H9 (cell line): Measurements from ENCODE around the gene IL1RAPL2. TPM values are rescaled to one million over a fixed set of nuclear protein-coding genes. Genes with fewer than 3 reads are reported as not detected.

Experiments
- DNase-seq: peaks from one replicate; pipeline ENCODE4 v3.0.0-alpha.2; 2017
- H2AFZ ChIP-seq: one replicate; pipeline ENCODE4 v1.6.1; 2013; ENCODE audit warnings: mild to moderate bottlenecking, low read length, control low read depth, moderate library complexity
- H2AK5ac ChIP-seq: 2 replicates; pipeline ENCODE4 v1.6.1; 2013; ENCODE audit warnings: low read length, control low read depth, mixed read lengths; ENCODE audit not compliant: insufficient read length
- H2BK120ac ChIP-seq: one replicate; pipeline ENCODE4 v1.6.1; 2013; ENCODE audit warnings: low read depth, mild to moderate bottlenecking, low read length, control low read depth, inconsistent platforms; ENCODE audit not compliant: poor library complexity, severe bottlenecking
- H2BK12ac ChIP-seq: 2 replicates; pipeline ENCODE4 v1.6.1; 2013; ENCODE audit warnings: low read length, control low read depth, mixed read lengths, low read depth; ENCODE audit not compliant: insufficient read length
- H2BK15ac ChIP-seq: 2 replicates; pipeline ENCODE4 v1.6.1; 2013; ENCODE audit warnings: low read depth, low read length, control low read depth
- H2BK20ac ChIP-seq: one replicate; pipeline ENCODE4 v1.6.1; 2013; ENCODE audit warnings: low read depth, mild to moderate bottlenecking, low read length, control low read depth, inconsistent platforms; ENCODE audit not compliant: poor library complexity, severe bottlenecking
- H2BK5ac ChIP-seq: 2 replicates; pipeline ENCODE4 v1.6.1; 2013; ENCODE audit warnings: low read length, control low read depth, mixed read lengths; ENCODE audit not compliant: insufficient read length
- H3K14ac ChIP-seq: 2 replicates; pipeline ENCODE4 v1.6.1; 2013; ENCODE audit warnings: low read length, control low read depth; ENCODE audit not compliant: insufficient read depth
- H3K18ac ChIP-seq: 2 replicates; pipeline ENCODE4 v1.6.1; 2013; ENCODE audit warnings: low read depth, mild to moderate bottlenecking, mixed read lengths, low read length, control low read depth; ENCODE audit not compliant: insufficient read length
- H3K23ac ChIP-seq: 2 replicates; pipeline ENCODE4 v1.6.1; 2013; ENCODE audit warnings: low read length, control low read depth, mixed read lengths, low read depth; ENCODE audit not compliant: insufficient read length
- H3K23me2 ChIP-seq: 2 replicates; pipeline ENCODE4 v1.6.1; 2013; ENCODE audit warnings: low read depth, mild to moderate bottlenecking, mixed read lengths, low read length, control low read depth; ENCODE audit not compliant: insufficient read length, poor library complexity, severe bottlenecking
- H3K27ac ChIP-seq: 2 replicates; pipeline ENCODE4 v1.5.1; 2013; ENCODE audit warnings: low read length, control low read depth, mixed read lengths, low read depth; ENCODE audit not compliant: insufficient read length
- H3K27me3 ChIP-seq: 2 replicates; pipeline ENCODE4 v1.6.1; 2013; ENCODE audit warnings: low read length, control low read depth, inconsistent platforms; ENCODE audit not compliant: insufficient read depth
- H3K4ac ChIP-seq: 2 replicates; pipeline ENCODE4 v1.6.1; 2013; ENCODE audit warnings: low read depth, mild to moderate bottlenecking, control low read depth, inconsistent platforms, low read length, moderate library complexity
- H3K4me1 ChIP-seq: 2 replicates; pipeline ENCODE4 v1.6.1; 2013; ENCODE audit warnings: low read length, control low read depth, inconsistent platforms; ENCODE audit not compliant: insufficient read depth
- H3K4me2 ChIP-seq: 2 replicates; pipeline ENCODE4 v1.6.1; 2013; ENCODE audit warnings: low read length, control low read depth, mixed read lengths; ENCODE audit not compliant: insufficient read length, insufficient read depth
- H3K56ac ChIP-seq: 2 replicates; pipeline ENCODE4 v1.6.1; 2013; ENCODE audit warnings: low read depth, mild to moderate bottlenecking, mixed read lengths, low read length, control low read depth; ENCODE audit not compliant: insufficient read length
- H3K79me1 ChIP-seq: 2 replicates; pipeline ENCODE4 v1.6.1; 2013; ENCODE audit warnings: low read depth, mild to moderate bottlenecking, moderate library complexity, low read length, control low read depth, inconsistent platforms; ENCODE audit not compliant: insufficient read depth, poor library complexity, severe bottlenecking
- H3K79me2 ChIP-seq: 2 replicates; pipeline ENCODE4 v1.6.1; 2013; ENCODE audit warnings: low read length, control low read depth, inconsistent platforms; ENCODE audit not compliant: insufficient read depth
- H3K9ac ChIP-seq: 2 replicates; pipeline ENCODE4 v1.6.1; 2013; ENCODE audit warnings: low read length, control low read depth, mixed read lengths; ENCODE audit not compliant: insufficient read length; ENCODE audit errors: extremely low read depth
- H3K9me3 ChIP-seq: one replicate; pipeline ENCODE4 v1.6.1; 2013; ENCODE audit warnings: low read depth, low read length, inconsistent platforms; ENCODE audit not compliant: control insufficient read depth
- H3T11ph ChIP-seq: one replicate; pipeline ENCODE4 v1.6.1; 2013; ENCODE audit warnings: mild to moderate bottlenecking, low read length, control low read depth, inconsistent platforms
- H4K20me1 ChIP-seq: one replicate; pipeline ENCODE4 v1.6.1; 2013; ENCODE audit not compliant: control insufficient read depth, insufficient read length, insufficient read depth
- H4K5ac ChIP-seq: 2 replicates; pipeline ENCODE4 v1.6.1; 2013; ENCODE audit warnings: low read depth, mild to moderate bottlenecking, mixed read lengths, low read length, control low read depth; ENCODE audit not compliant: insufficient read length
- H4K8ac ChIP-seq: replicated peaks from 2 replicates; pipeline ENCODE4 v1.6.1; 2013; ENCODE audit warnings: low read length, control low read depth, mixed read lengths, low read depth; ENCODE audit not compliant: insufficient read length
- H4K91ac ChIP-seq: 2 replicates; pipeline ENCODE4 v1.6.1; 2013; ENCODE audit warnings: low read depth, mild to moderate bottlenecking, moderate library complexity, mixed read lengths, low read length, control low read depth; ENCODE audit not compliant: insufficient read length
- H3K27ac Mint-ChIP-seq, 3 experiments: 2 replicates in 2 of 3; 3 replicates in 1 of 3; pipeline ENCODE4 v1.8.0; 2020 to 2021; ENCODE audit warnings: mixed read lengths in 3 of 3, mild to moderate bottlenecking in 1 of 3, moderate library complexity in 1 of 3
- H3K27me3 Mint-ChIP-seq: 2 replicates; pipeline ENCODE4 v1.8.0; 2021; ENCODE audit warnings: low read depth, mild to moderate bottlenecking, moderate library complexity, mixed read lengths
- H3K36me3 Mint-ChIP-seq, 3 experiments: 2 replicates in 2 of 3; 3 replicates in 1 of 3; pipeline ENCODE4 v1.8.0; 2020 to 2021; ENCODE audit warnings: low read depth in 3 of 3, mixed read lengths in 3 of 3; ENCODE audit not compliant: insufficient read depth in 1 of 3
- H3K4me1 Mint-ChIP-seq, 2 experiments: 2 replicates each; pipeline ENCODE4 v1.8.0; 2020; ENCODE audit warnings: mixed read lengths in 2 of 2
- H3K4me3 Mint-ChIP-seq, 2 experiments: 2 replicates in 1 of 2; 3 replicates in 1 of 2; pipeline ENCODE4 v1.8.0; 2020 to 2021; ENCODE audit warnings: mild to moderate bottlenecking in 2 of 2, mixed read lengths in 2 of 2, moderate library complexity in 1 of 2
- H3K9me3 Mint-ChIP-seq, 2 experiments: 2 replicates in 1 of 2; 3 replicates in 1 of 2; pipeline ENCODE4 v1.8.0; 2020; ENCODE audit warnings: mild to moderate bottlenecking in 2 of 2, mixed read lengths in 2 of 2, moderate library complexity in 1 of 2
- CTCF ChIP-seq: fragments of 200-600 bp; sonication (generic); conservative IDR thresholded peaks from 3 replicates; pipeline ENCODE4 v1.8.0; 2021; ENCODE audit warnings: antibody characterized with exemption, mild to moderate bottlenecking
- WGBS: extraction: QIAGEN DNeasy Blood & Tissue Kit; methylation state at CpG from one replicate; pipeline ENCODE4 v1.1.7; 2013; ENCODE audit warnings: missing lambda C conversion rate, low lambda C conversion rate, mixed read lengths; ENCODE audit not compliant: insufficient read length; ENCODE audit errors: extremely low coverage; 5-methylcytosine and 5-hydroxymethylcytosine counted together
- total RNA-seq: library from RNA; stranded (reverse); gene quantifications from 2 replicates; pipeline ENCODE4 v1.2.1, GENCODE V29; 2021

The IL1RAPL2 gene
- total RNA-seq, 1 experiment from 2014 or later = not detected

DNA sequence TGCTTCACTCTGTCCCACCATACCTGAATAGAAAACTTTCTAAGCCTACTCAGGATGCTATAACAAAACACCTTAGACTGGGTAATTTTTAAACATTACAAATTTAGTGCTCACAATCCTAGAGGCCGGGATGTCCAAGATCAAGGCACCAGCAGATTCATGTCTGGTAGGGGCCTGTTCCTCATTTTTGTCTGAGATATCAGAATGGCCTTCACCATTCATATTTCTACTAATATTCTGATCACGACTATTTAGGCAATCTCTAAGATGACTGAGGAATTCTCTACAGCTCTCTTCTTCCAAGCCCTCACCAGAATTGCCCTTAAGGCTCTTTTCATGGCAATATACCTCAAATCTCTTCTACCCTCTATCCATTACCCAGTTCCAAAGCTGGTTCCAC, 1178.9 kb downstream of the IL1RAPL2 start:
- no peak overlapping the region for H3K14ac ChIP-seq
- Mint-ChIP-seq H3K27ac (no peak overlapping the region), H3K4me3 (no peak overlapping the region), H3K27me3 (no peaks in the 10 kb centered on the region), H3K4me1 (no peaks in the 10 kb centered on the region), H3K36me3 (no peaks in the 10 kb centered on the region; a peak in 1 of 7 replicates), H3K9me3 (peaks cover 0 to 30% of the 10 kb centered on the region in 2 experiments; a peak in 1 of 5 replicates)
- H3K79me1 ChIP-seq = no peaks in the 10 kb centered on the region
- H2AK5ac ChIP-seq = no peak overlapping the region
- no peaks in the 10 kb centered on the region for H3K9me3 ChIP-seq
- no peaks in the 10 kb centered on the region for H3K79me2 ChIP-seq
- no peak overlapping the region for H4K91ac ChIP-seq
- no peaks in the 10 kb centered on the region for H3K27me3 ChIP-seq
- no peak overlapping the region for H2BK12ac ChIP-seq
- no peaks in the 10 kb centered on the region for H3K23me2 ChIP-seq
- WGBS = no CpG with 5 or more reads among the region's 2 CpGs
- H4K8ac ChIP-seq = no peak overlapping the region
- no peak overlapping the region for H4K5ac ChIP-seq
- H3K4me2 ChIP-seq = no peak overlapping the region
- H3K23ac ChIP-seq = no peak overlapping the region
- no peak overlapping the region for H3K9ac ChIP-seq
- no peak overlapping the region for H2BK20ac ChIP-seq
- H4K20me1 ChIP-seq = no peaks in the 10 kb centered on the region
- DNase-seq = no peak
- no peak for TF ChIP-seq CTCF
- H2BK15ac ChIP-seq = no peak overlapping the region
- H3K4me1 ChIP-seq = no peaks in the 10 kb centered on the region
- H3T11ph ChIP-seq = no peak overlapping the region
- no peak overlapping the region for H2BK120ac ChIP-seq
- no peak overlapping the region for H2BK5ac ChIP-seq
- H3K18ac ChIP-seq = no peak overlapping the region
- no peak overlapping the region for H3K4ac ChIP-seq
- no peak overlapping the region for H3K56ac ChIP-seq
- H2AFZ ChIP-seq = no peak overlapping the region
- H3K27ac ChIP-seq = no peak overlapping the region
